ENCODE results near the gene SATB1. TPM values are rescaled to one million over a fixed set of nuclear protein-coding genes. Genes with fewer than 3 reads are reported as not detected.
A peak's percentile ranks its signal among the peaks of the same experiment; 100 is the strongest.

SATB1 gene
- total RNA-seq (100 to 1,000 TPM; 390 to 393 TPM), total RNA-seq (130 to 697 (median 363) reads per million in 172 experiments)
- 158 TPM for polyA plus RNA-seq (2013, experiment 1 of 2)
- 147 TPM for polyA plus RNA-seq (2013, experiment 2 of 2)

GRCh38 chr3:18424729-18425640 is at the start of gene SATB1:
SATB1 (minus strand) TSS chr3:18425339; CDS start chr3:18420967, 4,372 bp downstream.
- H3K36me3 ChIP-seq (ENCODE audit: insufficient read depth, low read length), result peaks cover 10% of the 10 kb centered on the region
- H3K4me3 ChIP-seq (ENCODE audit: low read length), result peak within 1 kb of the TSS; percentile 90
- DNase-seq (peak; percentile 50 to 82 (median 67)), ATAC-seq (ENCODE audit: poor library complexity) (peak; percentile 33)
- peaks cover 81% of the 10 kb centered on the region for H3K4me1 Mint-ChIP-seq (ENCODE audit: low read depth)
- H3K27me3 ChIP-seq (ENCODE audit: control insufficient read depth in 1 of 2, insufficient read depth in 2 of 2, low read length in 2 of 2), result no peaks in the 10 kb centered on the region
- no peaks in the 10 kb centered on the region for H3K9me3 ChIP-seq (ENCODE audit: control insufficient read depth in 1 of 2, insufficient read depth in 1 of 2, low read length in 2 of 2)
- ChIA-PET POLR2A (interaction anchor here (0.7 to 13.2 kb wide), 14 partner anchors 9 to 564 kb away, joined by 3 to 152 read pairs (median 8); no protein-coding TSS in a partner anchor), CTCF (interaction anchor here (0.9 kb wide), 1 partner anchor 11 kb away, joined by 4 read pairs; no protein-coding TSS in a partner anchor)
- H3K27ac Mint-ChIP-seq, result peak within 1 kb of the TSS; percentile 96
- intact Hi-C loops (cut with DNase I, micrococcal nuclease), result loop anchor here (1.0 to 5.0 kb wide), 5 partner anchors 13 to 332 kb away; no protein-coding TSS in a partner anchor
- peaks cover 53% of the 10 kb centered on the region for H3K36me3 Mint-ChIP-seq (ENCODE audit: low read depth)
- peak within 1 kb of the TSS; percentile 74 to 94 for H3K27ac ChIP-seq (ENCODE audit: low read depth in 1 of 2, low read length in 2 of 2)
- no peaks in the 10 kb centered on the region for H3K9me3 Mint-ChIP-seq
- H3K4me3 Mint-ChIP-seq, result peak within 1 kb of the TSS; percentile 98
- H3K27me3 Mint-ChIP-seq, result no peaks in the 10 kb centered on the region
- TF ChIP-seq, protein P1, sequence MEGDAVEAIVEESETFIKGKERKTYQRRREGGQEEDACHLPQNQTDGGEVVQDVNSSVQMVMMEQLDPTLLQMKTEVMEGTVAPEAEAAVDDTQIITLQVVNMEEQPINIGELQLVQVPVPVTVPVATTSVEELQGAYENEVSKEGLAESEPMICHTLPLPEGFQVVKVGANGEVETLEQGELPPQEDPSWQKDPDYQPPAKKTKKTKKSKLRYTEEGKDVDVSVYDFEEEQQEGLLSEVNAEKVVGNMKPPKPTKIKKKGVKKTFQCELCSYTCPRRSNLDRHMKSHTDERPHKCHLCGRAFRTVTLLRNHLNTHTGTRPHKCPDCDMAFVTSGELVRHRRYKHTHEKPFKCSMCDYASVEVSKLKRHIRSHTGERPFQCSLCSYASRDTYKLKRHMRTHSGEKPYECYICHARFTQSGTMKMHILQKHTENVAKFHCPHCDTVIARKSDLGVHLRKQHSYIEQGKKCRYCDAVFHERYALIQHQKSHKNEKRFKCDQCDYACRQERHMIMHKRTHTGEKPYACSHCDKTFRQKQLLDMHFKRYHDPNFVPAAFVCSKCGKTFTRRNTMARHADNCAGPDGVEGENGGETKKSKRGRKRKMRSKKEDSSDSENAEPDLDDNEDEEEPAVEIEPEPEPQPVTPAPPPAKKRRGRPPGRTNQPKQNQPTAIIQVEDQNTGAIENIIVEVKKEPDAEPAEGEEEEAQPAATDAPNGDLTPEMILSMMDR (IDR thresholded peaks at IDR 0.05), result no peak
- H3K4me1 ChIP-seq (ENCODE audit: insufficient read depth, low read length), result peaks cover 29% of the 10 kb centered on the region

- TF ChIP-seq, protein P1 (IDR thresholded peaks at IDR 0.05), result no peak
Measured at GRCh38 chr3:18474202-18474601, 49.1 kb upstream of the SATB1 start.

DNA sequence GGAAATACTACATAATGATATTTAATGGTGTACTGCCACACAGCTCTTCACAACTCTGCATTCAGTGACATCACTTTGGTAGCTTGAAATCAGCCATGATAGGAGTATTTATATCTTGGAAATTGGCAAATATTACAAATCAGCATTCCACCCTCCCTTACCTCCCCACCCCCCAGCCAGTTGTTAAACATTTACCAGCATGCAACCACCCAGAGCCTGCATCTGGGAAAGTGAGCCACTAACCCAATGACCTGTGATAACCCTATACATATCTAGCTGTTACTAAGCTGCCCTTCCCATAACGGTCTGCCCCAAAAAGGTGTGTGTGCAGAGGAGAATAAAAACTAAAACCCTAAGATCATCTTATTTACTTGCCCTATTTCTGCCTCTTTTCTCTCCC is 44.6 kb upstream of the SATB1 start:
- intact Hi-C loops (cut with DNase I, micrococcal nuclease), result no loop called here
- no peaks in the 10 kb centered on the region for H3K27me3 ChIP-seq (ENCODE audit: control insufficient read depth in 1 of 2, insufficient read depth in 2 of 2, low read length in 2 of 2)

More at GRCh38 chr3:18474202-18474601, 49.1 kb upstream of the SATB1 start:
- DNase-seq (no peak), ATAC-seq (ENCODE audit: poor library complexity) (no peak)
- ChIA-PET CTCF (no interaction called here), POLR2A (interaction anchor here (0.7 kb wide), 1 partner anchor 27 kb away, joined by 3 read pairs; no protein-coding TSS in a partner anchor)
- H3K9me3 Mint-ChIP-seq, result peaks cover 6% of the 10 kb centered on the region
- Histone ChIP-seq H3K4me3 (ENCODE audit: low read length) (no peak overlapping the region), H3K27ac (ENCODE audit: low read depth in 1 of 2, low read length in 2 of 2) (no peak overlapping the region), H3K27me3 (ENCODE audit: control insufficient read depth in 1 of 2, insufficient read depth in 2 of 2, low read length in 2 of 2) (no peaks in the 10 kb centered on the region), H3K4me1 (ENCODE audit: insufficient read depth, low read length) (no peaks in the 10 kb centered on the region), H3K36me3 (ENCODE audit: insufficient read depth, low read length) (peaks cover 8% of the 10 kb centered on the region), H3K9me3 (ENCODE audit: control insufficient read depth in 1 of 2, insufficient read depth in 1 of 2, low read length in 2 of 2) (no peaks in the 10 kb centered on the region)
- H3K4me1 Mint-ChIP-seq (ENCODE audit: low read depth), result peaks cover 13% of the 10 kb centered on the region
- intact Hi-C loops (cut with DNase I, micrococcal nuclease), result no loop called here
- H3K27me3 Mint-ChIP-seq, result no peaks in the 10 kb centered on the region
- H3K36me3 Mint-ChIP-seq (ENCODE audit: low read depth), result peaks cover 63% of the 10 kb centered on the region
- H3K27ac Mint-ChIP-seq, result peak overlapping the region; percentile 9
- no peak overlapping the region for H3K4me3 Mint-ChIP-seq

More for the DNA sequence above, 44.6 kb upstream of the SATB1 start:
- no peaks in the 10 kb centered on the region for H3K9me3 Mint-ChIP-seq
- Histone ChIP-seq H3K36me3 (ENCODE audit: insufficient read depth, low read length) (peaks cover 33% of the 10 kb centered on the region), H3K27ac (ENCODE audit: low read depth in 1 of 2, low read length in 2 of 2) (no peak overlapping the region), H3K4me1 (ENCODE audit: insufficient read depth, low read length) (no peaks in the 10 kb centered on the region), H3K9me3 (ENCODE audit: control insufficient read depth in 1 of 2, insufficient read depth in 1 of 2, low read length in 2 of 2) (no peaks in the 10 kb centered on the region), H3K4me3 (ENCODE audit: low read length) (no peak overlapping the region)
- H3K27me3 Mint-ChIP-seq, result no peaks in the 10 kb centered on the region
- peaks cover 11% of the 10 kb centered on the region for H3K4me1 Mint-ChIP-seq (ENCODE audit: low read depth)
- ChIA-PET POLR2A (no interaction called here), CTCF (no interaction called here)
- no peak overlapping the region for H3K27ac Mint-ChIP-seq
- DNase-seq (no peak), ATAC-seq (ENCODE audit: poor library complexity) (no peak)
- TF ChIP-seq, protein P1 (IDR thresholded peaks at IDR 0.05), result no peak
- H3K4me3 Mint-ChIP-seq, result no peak overlapping the region
- H3K36me3 Mint-ChIP-seq (ENCODE audit: low read depth), result peaks cover 88% of the 10 kb centered on the region

Measured in CD4-positive, alpha-beta T cell (primary cell).